PC-3 (cell line): ENCODE measurements around the gene WNK2. TPM values are rescaled to one million over a fixed set of nuclear protein-coding genes. Genes with fewer than 3 reads are reported as not detected.

Source experiments
- ATAC-seq: fragments of 200-7000 bp; cut with Tn5 transposase; 2 replicates; pipeline ENCODE4 v1.9.1; 2020; ENCODE audit warnings: mild to moderate bottlenecking, moderate library complexity
- BruUV-seq: library from RNA; stranded (reverse); fragments of 400-500 nt; replicated peaks from 2 replicates; lab custom pipeline; 2021; lab: Mats Ljungman, UMichigan
- CTCF ChIA-PET: fragments of 300-600 bp; sonication (Branson Sonifier 250); formaldehyde crosslinking; loops from one replicate; lab custom pipeline; 2022; ENCODE audit warnings: antibody characterized with exemption; lab: Charles Lee
- POLR2A ChIA-PET: fragments of 300-600 bp; sonication (Branson Sonifier 250); formaldehyde crosslinking; loops from one replicate; lab custom pipeline; 2022; ENCODE audit warnings: antibody characterized with exemption; ENCODE audit not compliant: unreplicated experiment; lab: Charles Lee
- DNase-seq: peaks from one replicate; pipeline ENCODE4 v3.0.0-alpha.2; 2015
- H2AFZ ChIP-seq: fragments of 300-600 bp; sonication (generic); 2 replicates; pipeline ENCODE4 v1.6.0; 2016; ENCODE audit warnings: antibody characterized with exemption, low read length
- H3F3A ChIP-seq: fragments of 300-600 bp; sonication (generic); one replicate; pipeline ENCODE4 v1.6.0; 2017; ENCODE audit warnings: antibody characterized with exemption, low read length, control low read depth, mild to moderate bottlenecking; ENCODE audit not compliant: unreplicated experiment
- H3K27ac ChIP-seq: fragments of 300-600 bp; sonication (generic); 2 replicates; pipeline ENCODE4 v1.5.1; 2016; ENCODE audit warnings: mild to moderate bottlenecking, low read length
- H3K27me3 ChIP-seq: fragments of 300-600 bp; sonication (generic); 2 replicates; pipeline ENCODE4 v1.6.1; 2016; ENCODE audit warnings: low read length, mixed read lengths
- H3K36me3 ChIP-seq: fragments of 300-600 bp; sonication (generic); 2 replicates; pipeline ENCODE4 v1.6.1; 2016; ENCODE audit warnings: low read depth, mixed run types, low read length, mixed read lengths
- H3K4me1 ChIP-seq: fragments of 300-600 bp; sonication (generic); 2 replicates; pipeline ENCODE4 v1.5.1; 2016; ENCODE audit warnings: low read length; ENCODE audit not compliant: insufficient read depth
- H3K4me2 ChIP-seq: fragments of 300-600 bp; sonication (generic); 2 replicates; pipeline ENCODE4 v1.6.0; 2016; ENCODE audit warnings: low read length
- H3K4me3 ChIP-seq: fragments of 300-600 bp; sonication (generic); 2 replicates; pipeline ENCODE4 v1.5.1; 2016; ENCODE audit warnings: mild to moderate bottlenecking, low read length, mixed read lengths
- H3K79me2 ChIP-seq: fragments of 300-600 bp; sonication (generic); 2 replicates; pipeline ENCODE4 v1.6.1; 2017; ENCODE audit warnings: low read length, mixed read lengths
- H3K9ac ChIP-seq: fragments of 300-600 bp; sonication (generic); 2 replicates; pipeline ENCODE4 v1.6.0; 2016; ENCODE audit warnings: mild to moderate bottlenecking, low read length
- H3K9me2 ChIP-seq: fragments of 300-600 bp; sonication (generic); replicated peaks from 2 replicates; pipeline ENCODE4 v1.6.1; 2016; ENCODE audit warnings: mixed run types, low read length, mixed read lengths
- H3K9me3 ChIP-seq: fragments of 300-600 bp; sonication (generic); 2 replicates; pipeline ENCODE4 v1.6.1; 2016; ENCODE audit warnings: low read length, mixed read lengths
- H4K20me1 ChIP-seq: fragments of 300-600 bp; sonication (generic); 2 replicates; pipeline ENCODE4 v1.6.1; 2016; ENCODE audit warnings: low read length, mixed read lengths
- EZH2 ChIP-seq: fragments of 300-600 bp; sonication (generic); IDR thresholded peaks from one replicate; pipeline ENCODE4 v1.6.1; 2017; ENCODE audit warnings: antibody characterized with exemption, mild to moderate bottlenecking, low read length; ENCODE audit not compliant: unreplicated experiment
- EZH2phosphoT487 ChIP-seq: fragments of 300-600 bp; sonication (generic); IDR thresholded peaks from 2 replicates; pipeline ENCODE4 v1.6.1; 2018; ENCODE audit warnings: mild to moderate bottlenecking, antibody characterized with exemption, low read length, borderline replicate concordance
- intact Hi-C: fragments of 100-400 bp; cut with micrococcal nuclease; formaldehyde crosslinking; loops from 2 replicates; pipeline ENCODE4 v1.9.0; 2023
- total RNA-seq: library from RNA; depleted of rRNA; stranded (reverse); fragments of >200 nt; gene quantifications from 2 replicates; pipeline ENCODE4 v1.2.3, GENCODE V29; 2014
- TF ChIP-seq, protein P1 (sequence below): fragments of 300-600 bp; sonication (generic); conservative IDR thresholded peaks from 2 replicates; pipeline ENCODE4 v1.5.1; 2017; ENCODE audit warnings: antibody characterized with exemption, low read depth, mild to moderate bottlenecking, low read length

Gene WNK2
- total RNA-seq, 1 experiment from 2014 or later, result 11.7 TPM

DNA sequence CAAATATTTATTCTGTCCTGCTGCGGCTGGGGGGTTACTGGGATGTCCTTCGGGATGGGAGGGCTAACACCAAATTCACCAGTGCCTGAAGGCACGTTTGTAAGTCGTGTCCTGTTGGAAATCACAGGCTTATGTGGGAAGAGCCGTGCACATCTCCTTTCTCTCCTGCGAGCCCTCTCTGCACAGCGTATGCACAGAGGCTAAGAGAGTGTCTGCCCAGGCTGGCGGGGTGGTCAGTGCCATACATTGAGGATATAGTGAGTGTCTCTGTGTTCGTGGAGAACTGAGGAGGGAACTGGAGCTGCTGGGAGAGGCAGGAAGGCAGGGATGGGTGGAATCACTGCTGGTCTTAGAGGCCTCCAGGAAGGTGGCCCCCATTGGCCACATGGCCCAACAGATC lies 110.1 kb downstream of the WNK2 start:
- H3K9me3 ChIP-seq, result no peaks in the 10 kb centered on the region
- H3K4me2 ChIP-seq, result no peak overlapping the region
- no peaks in the 10 kb centered on the region for H3K4me1 ChIP-seq
- H4K20me1 ChIP-seq, result no peaks in the 10 kb centered on the region
- ChIA-PET CTCF (no interaction called here), POLR2A (no interaction called here)
- H3K27ac ChIP-seq, result no peak overlapping the region
- no peaks in the 10 kb centered on the region for H3K9me2 ChIP-seq
- H3F3A ChIP-seq, result no peaks in the 10 kb centered on the region
- H3K27me3 ChIP-seq, result no peaks in the 10 kb centered on the region
- DNase-seq (no peak), ATAC-seq (no peak)
- H3K79me2 ChIP-seq, result no peaks in the 10 kb centered on the region
- no peak for TF ChIP-seq EZH2
- TF ChIP-seq, protein P1, sequence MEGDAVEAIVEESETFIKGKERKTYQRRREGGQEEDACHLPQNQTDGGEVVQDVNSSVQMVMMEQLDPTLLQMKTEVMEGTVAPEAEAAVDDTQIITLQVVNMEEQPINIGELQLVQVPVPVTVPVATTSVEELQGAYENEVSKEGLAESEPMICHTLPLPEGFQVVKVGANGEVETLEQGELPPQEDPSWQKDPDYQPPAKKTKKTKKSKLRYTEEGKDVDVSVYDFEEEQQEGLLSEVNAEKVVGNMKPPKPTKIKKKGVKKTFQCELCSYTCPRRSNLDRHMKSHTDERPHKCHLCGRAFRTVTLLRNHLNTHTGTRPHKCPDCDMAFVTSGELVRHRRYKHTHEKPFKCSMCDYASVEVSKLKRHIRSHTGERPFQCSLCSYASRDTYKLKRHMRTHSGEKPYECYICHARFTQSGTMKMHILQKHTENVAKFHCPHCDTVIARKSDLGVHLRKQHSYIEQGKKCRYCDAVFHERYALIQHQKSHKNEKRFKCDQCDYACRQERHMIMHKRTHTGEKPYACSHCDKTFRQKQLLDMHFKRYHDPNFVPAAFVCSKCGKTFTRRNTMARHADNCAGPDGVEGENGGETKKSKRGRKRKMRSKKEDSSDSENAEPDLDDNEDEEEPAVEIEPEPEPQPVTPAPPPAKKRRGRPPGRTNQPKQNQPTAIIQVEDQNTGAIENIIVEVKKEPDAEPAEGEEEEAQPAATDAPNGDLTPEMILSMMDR, result no peak
- TF ChIP-seq EZH2phosphoT487, result no peak
- BruUV-seq, result no TSS peak
- no peak overlapping the region for H3K9ac ChIP-seq
- H3K4me3 ChIP-seq, result no peak overlapping the region
- no peak overlapping the region for H2AFZ ChIP-seq
- intact Hi-C loops, result no loop called here
- no peaks in the 10 kb centered on the region for H3K36me3 ChIP-seq

DNA sequence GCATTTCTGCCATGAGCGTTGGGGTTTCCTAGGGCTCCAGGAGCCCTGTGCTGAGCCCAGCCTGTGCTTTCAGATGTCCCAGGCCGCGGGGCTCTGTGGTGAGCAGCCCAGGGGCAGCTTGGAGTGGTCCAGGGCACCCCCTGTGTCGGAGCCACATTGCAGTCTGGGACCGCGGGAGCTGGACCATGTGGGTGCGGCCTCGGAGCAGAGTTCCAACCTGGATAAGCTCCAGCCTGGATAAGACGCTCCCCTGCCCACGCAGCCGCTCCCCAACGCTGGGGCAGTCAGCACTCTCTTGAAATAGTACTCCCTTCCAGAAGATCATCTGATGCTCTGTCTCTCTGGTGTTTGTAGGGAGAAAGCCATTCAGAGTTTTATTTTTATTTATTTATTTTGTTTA lies 111.1 kb downstream of the WNK2 start:
- POLR2A ChIA-PET, result no interaction called here
- CTCF ChIA-PET, result no interaction called here
- intact Hi-C loops, result no loop called here
- Histone ChIP-seq H2AFZ (no peak overlapping the region), H3K4me2 (no peak overlapping the region), H3F3A (no peaks in the 10 kb centered on the region), H3K4me3 (no peak overlapping the region), H3K27me3 (no peaks in the 10 kb centered on the region), H3K36me3 (no peaks in the 10 kb centered on the region), H3K9me2 (no peaks in the 10 kb centered on the region), H3K27ac (no peak overlapping the region), H3K9me3 (no peaks in the 10 kb centered on the region), H3K4me1 (no peaks in the 10 kb centered on the region), H4K20me1 (no peaks in the 10 kb centered on the region), H3K79me2 (no peaks in the 10 kb centered on the region), H3K9ac (no peak overlapping the region)
- TF ChIP-seq EZH2phosphoT487, result no peak
- ATAC-seq (no peak), DNase-seq (no peak)
- BruUV-seq, result no TSS peak

DNA sequence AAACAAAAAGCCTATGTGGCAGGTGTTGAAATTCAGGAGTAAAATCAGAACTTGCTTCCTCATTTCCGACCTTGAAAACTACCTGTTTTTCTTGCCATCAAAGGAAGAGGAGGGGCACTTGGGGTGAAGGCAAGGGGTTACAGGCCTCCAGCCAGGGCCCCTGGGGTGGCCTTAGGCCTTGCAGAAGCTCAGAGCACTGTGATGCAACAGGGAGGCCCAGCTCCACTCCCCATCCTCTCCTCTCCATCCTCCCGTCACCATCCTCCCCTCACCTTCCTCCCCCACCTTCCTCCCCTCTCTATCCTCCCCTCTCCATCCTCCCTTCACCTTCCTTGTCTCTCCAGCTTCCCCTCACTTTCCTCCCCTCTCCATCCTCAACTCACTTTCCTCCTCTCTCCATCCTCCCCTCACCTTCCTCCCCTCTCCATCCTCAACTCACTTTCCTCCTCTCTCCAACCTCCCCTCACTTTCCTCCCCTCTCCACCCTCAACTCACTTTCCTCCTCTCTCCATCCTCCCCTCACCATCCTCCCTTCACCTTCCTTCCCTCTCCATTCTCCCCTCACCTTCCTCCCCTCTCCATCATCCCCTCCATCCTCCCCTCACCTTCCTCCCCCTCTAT lies 111.6 kb downstream of the WNK2 start:
- Histone ChIP-seq H3K27me3 (no peaks in the 10 kb centered on the region), H3K4me3 (no peak overlapping the region), H3K4me2 (no peak overlapping the region), H3K9me2 (no peaks in the 10 kb centered on the region), H3F3A (no peaks in the 10 kb centered on the region), H3K27ac (no peak overlapping the region), H4K20me1 (no peaks in the 10 kb centered on the region), H3K9me3 (no peaks in the 10 kb centered on the region), H3K79me2 (no peaks in the 10 kb centered on the region), H3K36me3 (no peaks in the 10 kb centered on the region), H3K4me1 (no peaks in the 10 kb centered on the region), H3K9ac (no peak overlapping the region), H2AFZ (no peak overlapping the region)
- BruUV-seq, result no TSS peak
- DNase-seq (no peak), ATAC-seq (no peak)
- TF ChIP-seq, protein P1, result no peak
- TF ChIP-seq EZH2 (no peak), EZH2phosphoT487 (no peak)
- CTCF ChIA-PET, result no interaction called here
- POLR2A ChIA-PET, result no interaction called here
- intact Hi-C loops, result no loop called here
